GM18520 (cell line): Measurements from ENCODE around the gene EPM2AIP1.
"Not testable (repeated sequence)": the region's sequence is repeated elsewhere in the genome, so short reads cannot be mapped to it uniquely, and the experiment has no call there.

Source experiments
- ATAC-seq: cut with Tn5 transposase; IDR thresholded peaks from one replicate; pipeline ENCODE4 v1.9.1; 2021; ENCODE audit not compliant: unreplicated experiment

EPM2AIP1 gene

GRCh38 chr3:36993326-36994283, 674 bp upstream of the EPM2AIP1 start, which contains the start of gene MLH1:
TSS of gene MLH1 (plus strand) at chr3:36993518. CDS start at chr3:36993548, 30 bp downstream.
- peak; percentile 91 for ATAC-seq

- no peak for ATAC-seq
Measured at GRCh38 chr3:36991923-36992805, 767 bp downstream of the EPM2AIP1 start.

DNA sequence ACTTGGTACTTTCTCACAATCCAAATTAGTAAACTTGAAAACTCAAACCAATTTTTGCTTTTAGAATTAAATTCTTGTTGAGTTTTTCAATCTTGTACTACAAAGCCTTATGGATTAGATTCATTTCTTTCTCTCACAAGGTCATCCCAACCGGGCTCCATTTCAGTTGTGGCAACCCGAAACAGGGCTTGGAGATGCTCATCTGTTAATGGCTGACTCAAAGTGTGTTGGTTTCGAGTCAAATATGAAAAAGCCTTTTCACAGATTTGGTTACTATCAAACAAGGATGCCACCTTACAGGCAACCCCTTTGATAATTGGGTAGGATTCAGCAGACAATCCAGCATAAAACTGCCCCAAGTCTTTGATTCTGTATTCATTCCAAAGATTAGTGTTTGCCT, 1.8 kb downstream of the EPM2AIP1 start:
- no peak for ATAC-seq

- no peak for ATAC-seq
Measured at GRCh38 chr3:36989568-36989967, 3.4 kb downstream of the EPM2AIP1 start.

GRCh38 chr3:36989005-36989404, 3.9 kb downstream of the EPM2AIP1 start:
- ATAC-seq = no peak

- no peak for ATAC-seq
Measured at GRCh38 chr3:36988356-36988755, 4.6 kb downstream of the EPM2AIP1 start.

DNA sequence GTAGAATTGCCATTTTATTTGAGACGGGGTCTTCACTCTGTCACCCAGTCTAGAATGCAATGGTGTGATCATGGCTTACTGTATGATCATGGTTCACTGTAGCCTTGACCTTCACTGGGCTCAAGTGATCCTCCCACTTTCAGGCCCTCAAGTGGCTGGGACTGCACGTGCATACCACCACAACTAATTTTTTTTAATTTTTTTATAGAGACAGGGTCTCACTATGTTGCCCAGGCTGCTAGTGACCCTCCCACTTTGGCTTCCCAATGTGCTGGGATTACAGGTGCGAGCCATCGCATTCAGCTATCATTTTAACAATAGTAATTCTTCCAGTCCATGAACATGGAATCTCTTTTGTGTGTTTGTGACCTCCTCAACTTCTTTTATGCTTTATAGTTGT, 11.9 kb downstream of the EPM2AIP1 start:
- no peak for ATAC-seq

DNA sequence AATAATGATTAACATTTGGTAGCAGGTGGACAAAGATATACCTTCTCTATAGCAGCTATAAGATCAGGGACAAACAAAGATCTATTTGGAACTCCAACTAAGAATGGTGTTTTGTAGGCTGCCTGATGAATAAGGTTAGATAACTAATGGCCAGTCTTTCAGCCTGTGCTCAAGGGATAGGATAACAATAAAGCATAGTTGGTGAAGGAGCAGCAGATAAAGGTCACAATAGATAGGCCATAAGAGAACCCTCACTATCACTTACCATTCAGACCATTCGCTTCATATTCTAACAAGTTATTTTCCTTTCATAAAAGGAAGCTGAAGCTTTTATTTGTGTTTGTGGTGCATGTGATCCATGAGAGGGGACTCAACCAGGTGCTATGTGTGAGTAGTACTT, 19.8 kb downstream of the EPM2AIP1 start:
- ATAC-seq = no peak

GRCh38 chr3:36972163-36972562, 20.8 kb downstream of the EPM2AIP1 start:
- no peak for ATAC-seq

- ATAC-seq = peak; percentile 99
Measured at GRCh38 chr3:36969540-36970432, 23.1 kb downstream of the EPM2AIP1 start.

DNA sequence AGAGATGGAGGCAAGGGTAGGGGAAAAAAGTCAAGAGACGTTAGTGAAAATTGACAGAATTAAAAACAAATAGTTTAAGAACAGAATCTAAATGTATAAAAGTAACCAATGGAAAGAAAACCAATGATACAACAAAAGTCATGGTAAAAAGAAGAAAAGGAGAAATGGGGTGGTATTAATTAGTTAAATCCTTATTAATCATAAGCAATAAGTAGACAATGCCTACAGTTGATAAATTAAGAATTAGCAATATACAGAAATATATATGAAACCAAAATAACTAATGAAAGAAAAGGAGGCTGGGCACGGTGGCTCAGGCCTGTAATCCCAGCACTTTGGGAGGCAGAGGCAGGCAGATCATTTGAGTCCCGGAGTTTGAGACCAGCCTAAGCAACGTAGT, 23.8 kb downstream of the EPM2AIP1 start:
- no peak for ATAC-seq

- no peak for ATAC-seq
Measured at GRCh38 chr3:36965440-36965839, 27.5 kb downstream of the EPM2AIP1 start.

- peak; percentile 44 for ATAC-seq
Measured at GRCh38 chr3:36964817-36965216, 28.1 kb downstream of the EPM2AIP1 start.

DNA sequence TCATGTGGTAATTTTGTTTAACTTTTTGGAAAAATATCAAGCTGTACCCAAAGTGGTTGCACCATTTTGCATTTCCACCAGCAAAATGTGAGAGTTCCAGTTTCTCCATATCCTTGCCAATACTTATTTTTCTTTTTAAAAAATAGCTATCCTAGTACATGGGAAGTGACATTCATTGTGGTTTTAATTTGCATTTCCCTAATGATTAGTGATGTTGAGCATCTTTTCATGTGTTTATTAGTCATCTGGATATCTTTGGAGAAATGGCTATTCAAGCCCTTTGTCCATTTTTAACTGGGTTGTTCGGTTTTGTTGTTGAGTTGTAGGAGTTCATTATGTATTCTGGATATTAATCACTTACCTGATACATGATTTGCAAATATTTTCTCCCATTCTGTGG, 28.6 kb downstream of the EPM2AIP1 start:
- no peak for ATAC-seq

DNA sequence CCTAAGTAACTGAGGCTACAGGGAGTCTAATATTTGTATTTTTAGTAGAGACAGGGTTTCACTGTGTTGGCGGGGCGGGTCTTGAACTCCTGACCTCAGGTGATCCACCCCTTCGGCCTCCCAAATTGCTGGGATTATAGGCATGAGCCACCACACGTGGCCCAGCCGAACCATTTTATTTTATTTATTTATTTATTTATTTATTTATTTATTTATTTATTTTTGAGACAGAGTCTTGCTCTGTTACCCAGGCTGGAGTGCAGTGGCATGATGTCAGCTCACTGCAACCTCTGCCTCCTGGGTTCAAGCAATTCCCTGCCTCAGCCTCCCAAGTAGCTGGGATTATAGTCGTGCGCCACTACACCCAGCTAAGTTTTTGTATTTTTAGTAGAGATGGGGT, 29.9 kb downstream of the EPM2AIP1 start:
- ATAC-seq = not testable (repeated sequence)

DNA sequence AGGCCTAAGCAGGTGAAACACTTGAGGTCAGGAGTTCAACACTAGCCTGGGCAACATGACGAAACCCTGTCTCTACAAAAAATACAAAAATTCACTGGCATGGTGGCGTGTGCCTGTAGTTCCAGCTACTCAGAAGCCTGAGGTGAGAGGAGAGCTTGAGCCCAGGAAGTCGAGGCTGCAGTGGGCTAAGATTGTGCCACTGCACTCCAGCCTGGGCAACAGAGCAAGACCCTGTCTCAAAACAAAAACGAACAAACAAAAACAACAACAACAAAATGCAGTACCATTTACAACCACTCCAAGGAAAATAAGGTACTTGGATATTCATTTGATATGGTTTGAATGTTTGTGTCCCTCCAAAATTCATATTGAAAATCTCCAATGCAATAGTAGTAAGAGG, 32.4 kb downstream of the EPM2AIP1 start:
- ATAC-seq = no peak

DNA sequence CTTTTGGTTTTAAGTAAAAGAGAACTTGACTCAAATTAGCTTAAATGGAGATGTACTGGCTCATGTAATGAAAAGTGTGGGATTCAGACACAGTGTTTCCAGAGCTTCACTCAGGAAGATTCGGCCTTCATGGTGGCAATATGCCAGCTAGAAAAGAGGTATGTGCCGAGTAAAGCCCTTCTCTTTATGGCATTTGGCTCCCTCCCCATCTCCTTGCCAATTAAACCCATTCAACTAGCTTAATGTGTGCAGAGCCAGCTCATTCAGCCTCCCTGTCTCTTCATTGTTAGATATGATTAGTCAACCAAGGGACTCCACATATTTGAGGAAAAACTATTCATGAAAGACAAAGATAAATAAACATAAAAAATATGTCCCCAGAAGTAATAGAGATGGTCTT, 33.1 kb downstream of the EPM2AIP1 start:
- no peak for ATAC-seq

DNA sequence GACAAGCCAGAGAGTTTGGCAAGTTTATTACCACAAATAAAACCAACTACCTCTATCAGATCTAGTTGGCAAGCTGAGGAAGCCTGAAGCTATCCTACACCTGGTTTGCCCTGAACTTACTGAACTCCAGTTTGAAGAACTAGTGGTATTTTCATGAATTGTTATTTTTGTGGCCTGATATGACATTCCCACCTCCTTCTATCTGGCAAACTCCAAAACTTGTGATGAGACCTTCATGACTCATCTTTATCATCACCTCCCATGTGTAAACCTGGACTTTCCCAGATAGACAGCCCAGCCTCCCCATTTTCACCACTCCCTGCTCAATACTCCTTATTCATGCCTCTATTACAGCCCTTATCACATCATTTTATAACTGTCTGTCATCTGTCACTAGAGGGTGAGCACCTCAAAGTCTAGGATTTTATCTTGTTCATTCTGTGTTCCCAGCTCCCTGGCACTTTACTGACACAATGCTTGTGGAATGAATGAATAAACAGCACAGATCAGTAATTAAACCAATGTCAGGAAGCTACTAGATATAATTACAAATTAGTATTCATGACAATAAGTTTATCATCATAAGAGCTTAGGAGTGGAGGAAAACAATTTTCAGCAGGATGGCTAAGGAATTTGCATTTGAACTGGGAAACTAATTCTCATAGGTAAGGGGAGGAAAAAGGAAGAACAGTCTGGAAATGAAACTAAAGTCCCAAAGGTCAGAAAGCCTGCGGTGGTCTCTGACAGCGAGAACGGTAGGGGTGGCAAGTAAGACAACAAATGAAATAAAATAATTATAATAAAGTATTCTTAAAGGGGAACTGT, 34.9 kb downstream of the EPM2AIP1 start:
- ATAC-seq = no peak

- ATAC-seq = no peak
Measured at GRCh38 chr3:36957063-36957462, 35.9 kb downstream of the EPM2AIP1 start.

- no peak for ATAC-seq
Measured at GRCh38 chr3:36956155-36956554, 36.8 kb downstream of the EPM2AIP1 start.
